ENCODE measurements around the gene BTBD2.

- no peak for TF ChIP-seq RARB (CRISPR knock-in tag; IDR thresholded peaks at IDR 0.05)
- no peak for TF ChIP-seq ZC3H10 (CRISPR knock-in tag; IDR thresholded peaks at IDR 0.05)
- no peak for TF ChIP-seq ZNF565 (CRISPR knock-in tag; conservative IDR thresholded peaks at IDR 0.05; ENCODE audit: low read depth)
- no peak for TF ChIP-seq GLIS3 (CRISPR knock-in tag; IDR thresholded peaks at IDR 0.05)
- TF ChIP-seq PATZ1 (CRISPR knock-in tag; IDR thresholded peaks at IDR 0.05; ENCODE audit: borderline replicate concordance) = no peak
- TF ChIP-seq TOX (CRISPR knock-in tag; IDR thresholded peaks at IDR 0.05; ENCODE audit: borderline replicate concordance) = no peak
- no peak for TF ChIP-seq BACH2 (CRISPR knock-in tag; IDR thresholded peaks at IDR 0.05; ENCODE audit: borderline replicate concordance)
- TF ChIP-seq ESRRG (CRISPR knock-in tag; IDR thresholded peaks at IDR 0.05) = no peak
- TF ChIP-seq ZNF8 (CRISPR knock-in tag; IDR thresholded peaks at IDR 0.05) = no peak
- no peak for TF ChIP-seq PPARA (CRISPR knock-in tag; IDR thresholded peaks at IDR 0.05; ENCODE audit: borderline replicate concordance)
- no peak for TF ChIP-seq ZFP3 (CRISPR knock-in tag; IDR thresholded peaks at IDR 0.05)
- TF ChIP-seq TSHZ2 (CRISPR knock-in tag; IDR thresholded peaks at IDR 0.05) = no peak
- TF ChIP-seq ARNTL (CRISPR knock-in tag; IDR thresholded peaks at IDR 0.05; ENCODE audit: borderline replicate concordance, low read depth) = no peak
These were observed 60.1 kb downstream of the BTBD2 start for GRCh38 chr19:1955171-1956121.
